GM18861 (cell line): ENCODE measurements around the gene ARPC2.

Experiments
- ATAC-seq: cut with Tn5 transposase; IDR thresholded peaks from one replicate; pipeline ENCODE4 v1.9.1; 2021; ENCODE audit not compliant: unreplicated experiment

ARPC2 gene

GRCh38 chr2:218252509-218253231 is 35.7 kb downstream of the ARPC2 start:
- ATAC-seq: no peak

DNA sequence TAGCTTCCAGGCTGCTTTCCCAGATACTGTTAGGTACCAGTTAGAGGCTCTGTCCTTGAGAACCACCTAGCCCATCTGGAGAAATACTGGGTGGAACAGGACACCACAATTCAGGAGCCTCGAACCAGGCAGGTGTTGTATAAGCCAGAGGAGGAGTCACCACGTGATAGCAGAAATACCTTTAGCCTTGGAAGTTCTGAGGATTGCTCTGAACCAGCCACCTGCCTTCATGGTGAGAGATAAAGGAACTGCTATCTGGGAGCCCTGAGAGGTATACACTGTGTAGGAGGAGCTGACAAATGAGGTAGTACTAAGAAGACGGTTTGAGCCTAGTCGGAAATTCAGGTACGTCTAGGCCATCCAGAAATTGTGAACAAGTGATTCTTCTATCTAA is 36.2 kb downstream of the ARPC2 start:
- no peak for ATAC-seq

- ATAC-seq: no peak
Observed at GRCh38 chr2:218255446-218255845, 38.5 kb downstream of the ARPC2 start.

DNA sequence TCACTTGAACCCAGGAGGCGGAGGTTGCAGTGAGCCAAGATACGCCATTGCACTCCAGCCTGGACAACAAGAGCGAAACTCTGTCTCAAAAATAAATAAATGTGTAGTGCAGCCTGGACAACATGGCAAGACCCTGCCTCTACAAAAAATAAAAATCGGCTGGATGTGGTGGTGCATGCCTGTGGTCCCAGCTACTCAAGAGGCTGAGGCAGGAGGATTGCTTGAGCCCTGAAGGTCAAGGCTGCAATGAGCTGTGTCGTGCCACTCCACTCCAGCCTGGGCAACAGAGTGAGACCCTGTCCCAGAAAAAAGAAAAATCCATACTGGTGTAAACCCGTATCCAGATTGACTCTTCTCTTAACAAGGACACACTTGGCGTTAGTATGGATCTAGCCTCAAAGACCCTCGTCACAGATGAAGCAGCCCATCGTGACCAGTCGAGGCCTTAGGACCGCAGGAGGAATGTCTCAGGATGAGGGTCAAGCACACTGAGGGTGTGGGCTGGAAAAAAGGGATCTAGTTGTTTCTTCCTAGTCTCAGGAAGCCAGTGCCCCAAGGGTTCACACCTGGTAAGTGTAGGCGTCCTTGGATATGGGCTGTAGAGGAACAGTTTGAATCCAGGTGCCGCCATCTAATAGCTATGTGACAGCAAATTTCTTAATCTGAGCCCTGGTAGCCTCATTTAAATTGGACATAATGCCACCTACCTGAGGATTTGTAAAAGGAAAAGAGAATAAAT is 39.8 kb downstream of the ARPC2 start:
- ATAC-seq: no peak

DNA sequence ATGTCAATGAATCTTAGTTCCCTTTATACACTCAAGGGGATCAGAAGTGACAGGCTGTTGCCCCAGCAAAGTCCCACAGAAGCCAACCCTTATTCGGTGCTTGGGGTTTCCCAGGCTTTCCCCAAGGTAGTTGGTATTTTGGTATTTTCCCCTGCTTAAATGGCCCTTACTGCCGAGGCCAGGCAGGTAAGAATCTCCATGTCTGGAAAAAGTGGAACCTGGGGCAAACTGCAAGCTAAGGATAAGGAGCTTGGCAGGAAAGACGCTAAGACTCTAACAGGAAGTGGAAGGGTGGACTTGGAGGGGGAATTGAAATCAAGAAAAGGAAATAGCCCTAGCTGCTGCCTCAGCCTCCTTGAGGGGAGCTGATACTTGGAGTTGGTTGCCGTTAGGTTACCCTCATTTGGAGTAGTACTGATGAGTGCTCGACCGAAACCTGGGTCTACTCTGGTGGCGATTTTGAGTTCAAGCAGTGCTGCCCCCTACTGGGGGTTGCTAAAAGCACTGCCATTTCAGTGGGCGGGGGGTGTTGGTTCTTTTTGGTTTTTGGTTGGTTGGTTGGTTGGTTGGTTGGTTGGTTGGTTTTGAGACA is 40.5 kb downstream of the ARPC2 start:
- peak; percentile 65 for ATAC-seq

GRCh38 chr2:218259099-218259961 is 42.3 kb downstream of the ARPC2 start:
- ATAC-seq: no peak

GRCh38 chr2:218260166-218260565 is 43.2 kb downstream of the ARPC2 start:
- ATAC-seq: no peak

DNA sequence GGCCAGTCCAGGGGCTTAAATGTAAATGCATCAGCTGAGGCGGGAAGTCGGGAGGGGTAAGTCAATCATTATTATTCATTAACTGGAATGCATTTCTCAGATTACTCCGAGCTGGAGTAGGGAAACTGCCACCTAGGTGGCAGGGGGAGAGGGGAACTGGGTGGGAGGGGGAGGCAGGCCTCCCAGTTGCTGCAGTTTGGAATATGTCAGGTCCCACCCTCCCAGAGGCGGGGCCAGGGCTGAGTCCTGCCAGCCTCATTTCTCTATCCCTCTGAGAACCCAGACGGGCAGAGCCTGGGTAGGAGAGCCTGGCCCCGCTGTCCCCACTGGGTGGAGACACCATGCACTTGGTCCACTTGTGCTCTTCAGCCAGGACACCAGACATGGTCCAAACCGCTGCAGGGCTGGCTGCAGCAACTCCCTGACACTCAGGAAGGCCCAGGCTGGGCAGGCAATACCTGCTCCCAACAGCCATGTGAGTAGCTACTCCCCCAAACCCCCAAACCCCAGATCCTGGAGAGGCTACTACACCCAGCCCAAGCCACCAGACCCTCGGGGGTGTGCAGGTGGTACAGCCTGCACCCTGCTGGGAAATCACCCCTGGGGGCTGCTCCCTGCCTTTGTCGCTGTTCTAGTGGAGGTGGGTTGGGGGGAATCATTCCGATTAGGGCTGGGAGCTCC is 43.9 kb downstream of the ARPC2 start, which contains the start of gene GPBAR1:
Gene GPBAR1, plus strand, starts transcription at position 274 of the 681 bp plus-strand sequence. CDS start 1,710 bp downstream, outside the sequence.
- ATAC-seq: no peak

DNA sequence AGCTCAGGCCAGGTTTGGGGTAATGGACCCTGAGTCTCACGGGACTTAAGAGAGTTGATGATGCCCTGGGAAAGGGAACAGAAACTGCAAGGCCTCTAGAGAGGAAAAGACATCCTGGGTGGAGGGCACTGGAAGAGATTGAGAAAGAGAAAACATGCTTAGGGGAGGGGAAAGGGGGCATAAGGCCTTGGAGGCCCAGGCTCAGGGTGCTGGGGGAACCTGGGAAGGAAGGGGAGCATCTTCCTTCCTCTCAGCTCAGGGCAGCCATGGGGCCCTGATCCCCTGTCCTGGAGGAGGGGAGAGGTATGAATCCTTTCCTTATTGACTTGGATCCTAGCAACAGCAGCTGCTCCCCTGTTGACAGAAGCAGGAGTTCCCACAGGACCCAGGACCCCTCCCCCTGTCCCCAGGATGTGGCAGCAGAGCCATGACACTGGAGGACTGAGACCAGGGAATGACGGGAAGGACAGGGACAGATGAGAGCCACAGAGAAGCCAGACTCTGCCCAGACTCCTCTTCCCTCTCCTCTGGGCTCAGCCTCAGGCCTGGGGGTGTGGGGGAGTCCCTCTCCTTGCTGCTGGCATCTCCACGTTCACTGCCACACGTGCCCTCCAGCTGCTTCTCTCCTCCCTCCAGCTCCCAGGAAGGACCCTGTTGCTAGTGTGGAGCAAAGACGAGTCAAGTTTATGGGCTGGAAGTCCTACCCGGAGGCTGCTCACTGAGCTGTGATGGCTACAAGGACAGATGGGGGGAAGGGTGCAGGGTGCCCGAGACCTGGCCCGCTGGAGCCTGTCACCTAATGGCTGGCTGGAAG is 44.6 kb downstream of the ARPC2 start:
- ATAC-seq: no peak

- no peak for ATAC-seq
Observed at GRCh38 chr2:218262237-218262600, 45.2 kb downstream of the ARPC2 start.

DNA sequence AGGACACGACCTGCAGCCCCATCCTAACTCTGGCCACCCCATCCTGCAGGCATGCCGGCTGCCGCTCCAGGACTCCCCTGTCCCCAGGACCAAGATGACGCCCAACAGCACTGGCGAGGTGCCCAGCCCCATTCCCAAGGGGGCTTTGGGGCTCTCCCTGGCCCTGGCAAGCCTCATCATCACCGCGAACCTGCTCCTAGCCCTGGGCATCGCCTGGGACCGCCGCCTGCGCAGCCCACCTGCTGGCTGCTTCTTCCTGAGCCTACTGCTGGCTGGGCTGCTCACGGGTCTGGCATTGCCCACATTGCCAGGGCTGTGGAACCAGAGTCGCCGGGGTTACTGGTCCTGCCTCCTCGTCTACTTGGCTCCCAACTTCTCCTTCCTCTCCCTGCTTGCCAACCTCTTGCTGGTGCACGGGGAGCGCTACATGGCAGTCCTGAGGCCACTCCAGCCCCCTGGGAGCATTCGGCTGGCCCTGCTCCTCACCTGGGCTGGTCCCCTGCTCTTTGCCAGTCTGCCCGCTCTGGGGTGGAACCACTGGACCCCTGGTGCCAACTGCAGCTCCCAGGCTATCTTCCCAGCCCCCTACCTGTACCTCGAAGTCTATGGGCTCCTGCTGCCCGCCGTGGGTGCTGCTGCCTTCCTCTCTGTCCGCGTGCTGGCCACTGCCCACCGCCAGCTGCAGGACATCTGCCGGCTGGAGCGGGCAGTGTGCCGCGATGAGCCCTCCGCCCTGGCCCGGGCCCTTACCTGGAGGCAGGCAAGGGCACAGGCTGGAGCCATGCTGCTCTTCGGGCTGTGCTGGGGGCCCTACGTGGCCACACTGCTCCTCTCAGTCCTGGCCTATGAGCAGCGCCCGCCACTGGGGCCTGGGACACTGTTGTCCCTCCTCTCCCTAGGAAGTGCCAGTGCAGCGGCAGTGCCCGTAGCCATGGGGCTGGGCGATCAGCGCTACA is 45.9 kb downstream of the ARPC2 start:
- no peak for ATAC-seq

DNA sequence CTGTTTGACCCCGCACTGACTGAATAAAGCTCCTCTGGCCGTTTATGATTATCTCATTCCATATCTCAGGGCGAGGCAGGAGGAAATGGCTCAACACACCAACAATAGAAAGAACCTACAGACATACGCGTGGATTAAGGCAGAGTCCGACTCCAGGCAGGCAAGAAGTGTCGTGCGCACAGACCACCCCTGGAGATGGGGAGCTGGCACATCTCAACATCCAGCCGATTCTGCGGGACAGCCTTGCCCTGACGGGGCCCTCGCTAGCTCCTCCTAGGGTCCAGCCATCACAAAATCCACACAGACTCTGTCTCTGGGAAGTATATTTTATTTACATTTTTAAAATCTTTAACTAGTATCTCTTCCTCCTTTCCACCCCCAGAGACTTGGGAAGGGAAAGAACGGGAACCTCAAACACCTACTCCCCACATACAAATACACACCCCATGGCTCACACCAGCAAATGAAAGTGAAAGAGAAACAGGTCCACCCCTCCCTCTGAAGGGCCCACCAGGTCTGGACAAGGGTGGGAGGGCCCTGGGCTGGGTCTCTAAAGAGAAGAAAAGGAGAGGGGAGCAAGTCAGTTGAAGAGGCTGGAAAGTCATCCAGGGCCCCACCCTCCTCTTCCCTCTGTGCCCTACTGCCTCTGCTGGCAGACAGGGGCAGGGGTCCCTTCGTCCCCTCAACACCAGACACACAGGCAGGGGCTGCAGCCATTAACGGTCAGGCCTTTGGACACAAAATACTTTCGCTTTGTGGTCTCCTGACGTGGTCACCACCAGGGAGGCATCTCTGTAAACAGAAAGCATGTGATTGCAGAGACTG is 47.0 kb downstream of the ARPC2 start:
- ATAC-seq: no peak

DNA sequence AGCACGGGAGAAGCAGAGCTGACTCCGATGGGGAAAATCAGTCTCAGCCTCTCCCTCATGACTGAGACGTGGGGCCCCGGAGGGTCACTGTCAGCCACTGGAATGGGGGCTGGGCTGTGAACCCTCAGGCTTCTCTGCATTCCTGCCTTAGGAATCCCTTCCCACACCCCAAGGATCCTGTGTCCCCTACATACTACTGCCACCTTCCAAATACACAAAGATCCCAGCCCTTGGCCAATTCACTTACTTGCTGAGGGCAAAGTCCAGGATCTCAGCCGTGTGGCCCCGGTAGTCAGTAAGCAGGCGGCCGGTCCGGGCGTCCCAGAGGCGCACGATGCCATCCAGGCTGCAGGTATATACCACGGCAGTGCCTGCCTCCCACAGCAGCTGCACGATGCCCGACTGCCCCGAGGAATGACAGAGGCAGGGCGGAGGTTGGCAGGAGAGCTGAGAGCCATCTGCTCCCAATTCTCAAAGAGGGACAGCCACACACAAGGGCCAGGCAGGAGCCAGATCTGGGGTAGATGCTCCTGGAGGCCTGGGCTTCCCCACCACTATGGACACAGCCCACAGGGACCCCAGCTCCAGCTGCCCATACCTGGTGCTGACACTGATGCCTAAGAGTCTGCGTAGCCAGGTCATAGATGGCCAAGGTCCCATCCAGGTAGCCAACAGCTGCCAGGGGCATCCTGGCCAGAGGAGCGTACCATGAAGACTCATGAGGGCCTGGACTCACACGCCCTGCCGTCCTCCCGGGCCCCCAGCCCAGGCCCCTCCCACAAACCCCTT is 48.0 kb downstream of the ARPC2 start:
- no peak for ATAC-seq

DNA sequence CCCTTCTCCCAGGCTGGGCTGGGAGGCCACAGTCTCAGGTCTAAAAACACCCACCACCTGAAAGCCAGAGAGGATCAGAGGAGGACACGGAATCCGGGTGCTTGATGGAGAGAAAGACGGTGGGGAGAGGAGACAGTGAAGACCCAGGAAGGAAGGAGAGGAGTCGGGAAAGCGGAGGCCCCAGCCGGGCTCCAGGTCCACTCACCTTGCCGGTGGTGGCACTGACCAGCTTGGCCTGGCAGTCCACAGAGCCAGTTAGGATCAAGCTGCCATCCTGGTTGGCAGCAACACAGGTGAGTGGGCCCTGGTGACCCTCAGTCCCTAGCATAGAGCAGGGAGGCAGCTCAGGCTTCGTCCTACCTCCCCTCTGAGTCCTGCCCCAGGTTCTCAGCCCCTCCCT is 48.6 kb downstream of the ARPC2 start:
- ATAC-seq: no peak

DNA sequence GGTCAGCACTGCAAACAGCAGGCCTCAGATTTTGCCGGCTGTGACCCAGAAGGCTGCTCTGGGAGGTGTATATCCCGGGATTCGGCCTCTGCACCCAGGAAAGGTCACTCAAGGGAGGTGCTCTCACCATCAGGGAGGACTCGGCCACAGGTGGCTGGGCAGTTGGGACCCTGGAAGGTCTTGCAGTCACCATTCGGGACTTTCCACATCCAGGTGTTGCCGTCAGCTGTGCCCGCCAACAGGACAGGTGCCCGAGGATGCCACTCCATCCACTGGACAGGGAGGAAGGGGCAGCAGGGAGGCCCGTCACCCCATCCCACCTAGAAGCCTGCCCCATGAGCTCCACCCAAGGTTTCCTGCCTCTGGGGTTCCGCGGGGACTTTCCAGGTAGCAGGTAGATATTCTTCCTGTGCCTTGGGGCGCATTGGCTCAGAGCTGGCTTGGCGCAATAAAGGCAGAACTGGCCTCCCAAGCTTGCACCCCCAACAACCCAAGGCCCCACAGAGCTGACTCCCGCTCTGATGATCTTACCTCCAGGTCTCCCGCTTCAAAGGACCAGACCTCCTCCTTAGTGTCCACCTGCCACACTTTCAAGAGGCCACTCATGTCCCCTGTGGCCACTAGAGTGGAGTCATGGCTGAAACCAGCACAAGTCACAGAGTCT is 49.5 kb downstream of the ARPC2 start:
- ATAC-seq: no peak

- no peak for ATAC-seq
Observed at GRCh38 chr2:218267259-218267658, 50.3 kb downstream of the ARPC2 start.
